HL-60 (cell line): Measurements from ENCODE around the gene SORCS2.

Experiments
- GABPA ChIP-seq: IDR thresholded peaks from 2 replicates; pipeline ENCODE4 v1.6.1; 2012; ENCODE audit warnings: low read depth
- POLR2AphosphoS5 ChIP-seq: IDR thresholded peaks from 2 replicates; pipeline ENCODE4 v1.6.1; 2012; ENCODE audit warnings: low read depth
- SPI1 ChIP-seq: IDR thresholded peaks from 2 replicates; pipeline ENCODE4 v1.6.1; 2012; ENCODE audit warnings: low read depth, mild to moderate bottlenecking, borderline replicate concordance
- TF ChIP-seq, protein P1 (sequence below): IDR thresholded peaks from one replicate; pipeline ENCODE4 v1.5.1; 2011; ENCODE audit warnings: low read length, control low read depth, inconsistent platforms; ENCODE audit not compliant: insufficient read depth
- TF ChIP-seq, protein P2 (sequence below): IDR thresholded peaks from 2 replicates; pipeline ENCODE4 v1.6.1; 2012; ENCODE audit warnings: low read depth; ENCODE audit not compliant: insufficient replicate concordance

DNA sequence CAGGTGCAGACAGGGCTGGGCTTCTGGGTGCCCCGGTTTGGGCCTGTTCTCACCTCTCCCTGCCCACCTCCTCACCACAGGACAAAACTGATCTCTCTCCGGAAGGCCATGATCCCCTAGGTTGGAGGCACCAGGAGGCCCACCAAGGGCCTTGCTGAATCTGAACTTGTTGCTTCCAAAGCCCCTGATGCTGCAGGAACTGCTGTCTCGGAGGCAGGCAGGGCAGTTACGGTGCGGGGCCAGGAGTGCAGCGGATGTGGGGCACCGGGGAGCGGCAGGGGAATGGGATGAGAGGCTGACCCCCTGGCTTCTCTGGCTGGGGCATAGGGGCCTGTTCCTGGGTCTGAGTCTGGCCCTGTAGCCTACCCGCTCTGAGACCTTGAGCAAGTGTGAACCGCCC lies 342.8 kb downstream of the SORCS2 start:
- TF ChIP-seq, protein P1, sequence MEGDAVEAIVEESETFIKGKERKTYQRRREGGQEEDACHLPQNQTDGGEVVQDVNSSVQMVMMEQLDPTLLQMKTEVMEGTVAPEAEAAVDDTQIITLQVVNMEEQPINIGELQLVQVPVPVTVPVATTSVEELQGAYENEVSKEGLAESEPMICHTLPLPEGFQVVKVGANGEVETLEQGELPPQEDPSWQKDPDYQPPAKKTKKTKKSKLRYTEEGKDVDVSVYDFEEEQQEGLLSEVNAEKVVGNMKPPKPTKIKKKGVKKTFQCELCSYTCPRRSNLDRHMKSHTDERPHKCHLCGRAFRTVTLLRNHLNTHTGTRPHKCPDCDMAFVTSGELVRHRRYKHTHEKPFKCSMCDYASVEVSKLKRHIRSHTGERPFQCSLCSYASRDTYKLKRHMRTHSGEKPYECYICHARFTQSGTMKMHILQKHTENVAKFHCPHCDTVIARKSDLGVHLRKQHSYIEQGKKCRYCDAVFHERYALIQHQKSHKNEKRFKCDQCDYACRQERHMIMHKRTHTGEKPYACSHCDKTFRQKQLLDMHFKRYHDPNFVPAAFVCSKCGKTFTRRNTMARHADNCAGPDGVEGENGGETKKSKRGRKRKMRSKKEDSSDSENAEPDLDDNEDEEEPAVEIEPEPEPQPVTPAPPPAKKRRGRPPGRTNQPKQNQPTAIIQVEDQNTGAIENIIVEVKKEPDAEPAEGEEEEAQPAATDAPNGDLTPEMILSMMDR, result no peak
- TF ChIP-seq SPI1 (no peak), POLR2AphosphoS5 (no peak), GABPA (no peak)
- TF ChIP-seq, protein P2, sequence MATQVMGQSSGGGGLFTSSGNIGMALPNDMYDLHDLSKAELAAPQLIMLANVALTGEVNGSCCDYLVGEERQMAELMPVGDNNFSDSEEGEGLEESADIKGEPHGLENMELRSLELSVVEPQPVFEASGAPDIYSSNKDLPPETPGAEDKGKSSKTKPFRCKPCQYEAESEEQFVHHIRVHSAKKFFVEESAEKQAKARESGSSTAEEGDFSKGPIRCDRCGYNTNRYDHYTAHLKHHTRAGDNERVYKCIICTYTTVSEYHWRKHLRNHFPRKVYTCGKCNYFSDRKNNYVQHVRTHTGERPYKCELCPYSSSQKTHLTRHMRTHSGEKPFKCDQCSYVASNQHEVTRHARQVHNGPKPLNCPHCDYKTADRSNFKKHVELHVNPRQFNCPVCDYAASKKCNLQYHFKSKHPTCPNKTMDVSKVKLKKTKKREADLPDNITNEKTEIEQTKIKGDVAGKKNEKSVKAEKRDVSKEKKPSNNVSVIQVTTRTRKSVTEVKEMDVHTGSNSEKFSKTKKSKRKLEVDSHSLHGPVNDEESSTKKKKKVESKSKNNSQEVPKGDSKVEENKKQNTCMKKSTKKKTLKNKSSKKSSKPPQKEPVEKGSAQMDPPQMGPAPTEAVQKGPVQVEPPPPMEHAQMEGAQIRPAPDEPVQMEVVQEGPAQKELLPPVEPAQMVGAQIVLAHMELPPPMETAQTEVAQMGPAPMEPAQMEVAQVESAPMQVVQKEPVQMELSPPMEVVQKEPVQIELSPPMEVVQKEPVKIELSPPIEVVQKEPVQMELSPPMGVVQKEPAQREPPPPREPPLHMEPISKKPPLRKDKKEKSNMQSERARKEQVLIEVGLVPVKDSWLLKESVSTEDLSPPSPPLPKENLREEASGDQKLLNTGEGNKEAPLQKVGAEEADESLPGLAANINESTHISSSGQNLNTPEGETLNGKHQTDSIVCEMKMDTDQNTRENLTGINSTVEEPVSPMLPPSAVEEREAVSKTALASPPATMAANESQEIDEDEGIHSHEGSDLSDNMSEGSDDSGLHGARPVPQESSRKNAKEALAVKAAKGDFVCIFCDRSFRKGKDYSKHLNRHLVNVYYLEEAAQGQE, result no peak
